ENCODE data around the gene AVEN.

AVEN gene

DNA sequence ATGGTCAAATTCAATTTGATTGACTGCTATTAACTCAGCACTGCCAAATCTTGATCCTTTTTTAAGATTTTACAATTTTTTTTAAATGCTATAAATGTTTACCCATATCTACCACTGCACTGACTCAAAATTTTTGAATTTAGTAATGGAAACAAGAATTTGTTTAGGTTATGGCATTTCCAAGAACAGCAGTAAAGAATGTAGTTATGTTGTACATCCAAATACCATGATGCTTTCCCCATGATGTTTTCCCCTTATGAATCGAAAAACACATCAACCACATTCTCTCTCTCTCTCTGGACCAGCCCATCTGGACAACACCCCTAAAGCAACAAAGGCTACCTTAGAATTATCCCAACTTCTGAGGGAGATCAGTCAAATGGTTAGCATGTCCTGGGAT lies 56.5 kb downstream of the AVEN start:
- DNase-seq: no peak

DNA sequence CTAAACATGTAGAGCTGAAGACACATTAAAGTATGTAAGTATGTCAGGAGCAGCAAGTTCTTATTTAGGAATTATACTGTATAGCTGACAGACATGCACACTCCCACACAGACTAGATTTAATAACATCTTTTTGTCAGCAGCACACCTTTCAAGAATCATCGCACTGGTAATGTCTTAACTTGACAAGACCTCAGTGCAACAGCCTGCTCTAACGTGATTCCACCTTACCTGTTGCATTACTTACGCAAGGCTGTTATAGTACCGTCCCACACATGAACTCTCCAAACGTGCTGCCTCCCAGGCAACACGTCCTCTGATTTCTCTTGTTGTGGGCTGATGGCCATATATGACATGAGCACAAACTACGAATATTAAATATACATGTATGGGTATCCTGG lies 58.8 kb downstream of the AVEN start:
- no peak for DNase-seq

DNA sequence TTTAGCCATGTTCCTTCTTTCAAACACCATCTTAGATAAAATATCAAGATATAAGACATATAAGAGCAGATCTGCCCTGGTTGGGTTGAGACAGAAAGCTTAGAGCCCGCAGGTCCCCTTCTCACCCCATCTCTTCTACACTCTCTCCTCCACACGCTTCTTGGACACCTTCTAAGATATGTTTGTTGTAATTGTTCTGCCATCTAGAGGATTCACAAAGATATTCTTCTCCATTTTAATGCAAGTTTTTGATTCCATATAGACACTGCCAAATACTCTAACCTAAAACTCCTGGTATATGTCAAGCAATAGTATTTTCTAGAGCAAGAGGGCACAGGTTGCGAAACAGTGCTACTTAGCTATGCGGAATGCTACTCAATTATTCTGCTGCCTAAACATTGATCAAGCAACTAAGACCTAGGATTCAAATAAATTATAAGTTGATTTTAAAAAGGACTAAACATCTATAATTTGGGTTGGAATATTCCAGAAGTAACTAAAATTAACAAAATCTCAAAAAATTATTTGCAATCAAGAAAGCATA lies 63.9 kb downstream of the AVEN start:
- no peak for DNase-seq

DNA sequence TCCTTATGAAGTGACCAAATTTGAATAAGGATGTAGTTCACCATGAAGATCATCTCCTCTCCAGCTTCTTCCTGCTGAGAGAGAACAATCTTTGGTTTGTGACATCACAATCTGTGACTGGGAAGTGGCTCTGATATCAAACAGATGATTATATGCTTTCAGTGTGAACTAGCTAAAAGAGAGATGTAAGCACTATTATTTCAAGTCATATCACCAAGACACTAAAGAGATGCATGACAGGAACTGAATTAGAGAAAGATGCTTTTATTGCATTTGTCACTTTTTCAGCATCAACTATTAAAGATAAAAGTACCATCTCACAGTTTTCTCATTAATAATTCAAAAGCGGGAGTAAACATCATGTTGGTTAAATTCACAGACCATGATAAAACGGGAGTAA lies 67.2 kb downstream of the AVEN start:
- no peak for DNase-seq

DNA sequence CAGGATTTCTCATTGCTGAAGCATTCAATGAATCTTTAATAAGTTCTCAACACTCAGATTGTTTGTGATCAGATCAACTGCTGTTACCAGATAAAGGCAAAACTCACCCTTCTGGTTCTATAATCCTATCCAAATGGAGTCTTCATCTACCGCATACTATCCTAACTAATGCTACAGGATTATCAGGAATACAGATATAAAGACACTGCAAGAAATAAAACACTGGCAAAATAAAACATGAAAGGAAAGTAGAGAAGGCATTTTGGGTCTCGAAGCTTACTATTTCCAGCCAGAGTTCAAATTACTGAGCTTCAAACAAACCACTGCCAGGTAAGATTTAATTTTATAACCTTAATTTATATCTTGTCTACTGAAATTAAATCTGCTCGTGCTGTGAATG lies 70.2 kb downstream of the AVEN start:
- DNase-seq: no peak

DNA sequence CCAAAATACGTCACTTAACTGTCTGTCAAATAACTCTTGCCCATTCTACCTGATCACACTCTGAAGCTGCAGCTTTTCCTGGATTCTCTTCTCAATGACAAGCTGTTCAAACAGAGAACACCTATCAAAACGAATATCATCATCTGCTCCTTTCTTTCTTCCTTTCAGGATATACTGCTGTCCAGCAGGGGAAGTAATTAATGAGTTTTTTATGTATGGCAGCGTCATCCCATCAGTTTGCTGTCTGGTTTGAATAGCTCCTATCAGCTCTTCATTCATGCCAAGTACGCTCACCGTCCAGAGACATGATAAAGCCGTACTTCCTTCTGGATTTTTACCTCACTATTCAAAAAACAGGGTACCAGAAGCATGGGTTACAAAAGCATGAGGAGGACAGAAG lies 70.8 kb downstream of the AVEN start, which contains the start of gene CHRM5:
Gene CHRM5, plus strand, starts transcription at position 274 of the 400 bp plus-strand sequence. CDS start 94,221 bp downstream, outside the sequence.
- DNase-seq: no peak

DNA sequence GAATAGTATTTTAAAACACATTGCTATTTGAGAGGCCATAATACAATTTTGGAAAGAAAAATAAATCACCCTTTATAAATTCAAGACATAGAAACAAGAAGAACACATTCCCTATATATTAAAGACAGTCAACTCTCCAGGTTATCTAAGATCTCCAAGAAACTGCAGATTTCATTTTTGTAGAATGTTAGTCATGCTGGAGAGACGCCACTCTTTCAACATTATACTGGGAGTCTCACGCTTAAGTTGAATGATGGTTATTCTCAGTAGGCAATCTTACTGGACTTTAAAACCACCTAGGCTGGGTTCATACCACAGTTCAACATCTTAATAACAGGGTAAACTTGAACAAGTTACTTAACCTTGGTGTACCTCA lies 74.4 kb downstream of the AVEN start:
- DNase-seq: no peak

DNA sequence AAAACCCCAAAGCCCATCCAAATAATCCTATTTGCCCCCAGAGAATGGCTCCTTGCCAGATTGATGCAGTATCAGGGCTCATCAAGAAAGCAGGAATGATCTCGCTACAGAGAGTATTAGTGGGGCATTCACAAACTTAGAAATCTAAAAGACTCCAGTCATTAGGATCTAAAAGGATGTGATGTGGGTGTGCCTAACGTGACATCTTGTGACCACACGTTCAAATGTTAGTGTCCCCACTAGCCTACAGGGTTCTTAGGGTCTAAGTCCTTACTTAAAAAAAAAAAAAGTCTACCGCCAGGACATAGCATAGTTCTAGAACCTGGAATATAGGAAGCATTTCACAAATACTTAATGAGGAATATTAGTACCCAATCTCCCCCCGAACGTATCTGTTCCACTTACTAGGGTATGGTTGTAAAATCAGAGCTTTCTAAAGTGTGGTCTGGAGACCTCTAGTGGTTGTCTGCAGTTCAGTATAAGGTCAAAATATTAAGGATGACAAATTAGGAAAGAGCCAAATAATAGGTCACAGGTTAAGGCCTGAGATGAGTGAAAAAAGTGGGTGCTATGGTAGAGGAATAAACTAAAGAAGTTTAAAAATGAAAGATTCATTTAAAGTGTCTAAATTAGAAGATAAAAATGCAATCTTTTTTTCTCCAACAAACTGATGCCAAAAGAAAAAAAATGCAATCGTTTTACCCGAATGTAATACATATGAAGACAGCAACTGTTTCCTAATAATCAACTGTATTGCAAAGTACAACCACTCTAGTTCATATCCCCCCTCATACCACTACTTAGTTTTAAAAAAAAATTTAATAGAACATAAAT lies 75.0 kb downstream of the AVEN start:
- DNase-seq: no peak

DNA sequence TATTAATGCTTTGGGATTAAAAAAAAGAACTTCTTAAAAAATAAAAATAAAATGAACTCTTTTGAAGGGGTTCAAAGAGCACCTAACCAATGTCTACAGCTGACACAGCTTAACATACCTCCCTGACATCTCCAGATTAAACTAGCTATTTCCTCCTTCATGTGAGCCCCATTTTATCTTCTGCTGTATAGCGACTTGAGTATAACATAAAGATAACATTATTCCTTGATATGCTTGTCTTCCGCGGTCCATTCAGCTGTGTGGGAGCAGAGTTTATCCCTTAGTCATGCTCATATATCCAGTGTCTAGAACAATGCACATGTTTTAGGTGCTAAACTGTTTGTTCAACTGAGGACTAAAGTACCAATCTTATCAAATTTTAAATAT lies 78.5 kb downstream of the AVEN start:
- DNase-seq: no peak

DNA sequence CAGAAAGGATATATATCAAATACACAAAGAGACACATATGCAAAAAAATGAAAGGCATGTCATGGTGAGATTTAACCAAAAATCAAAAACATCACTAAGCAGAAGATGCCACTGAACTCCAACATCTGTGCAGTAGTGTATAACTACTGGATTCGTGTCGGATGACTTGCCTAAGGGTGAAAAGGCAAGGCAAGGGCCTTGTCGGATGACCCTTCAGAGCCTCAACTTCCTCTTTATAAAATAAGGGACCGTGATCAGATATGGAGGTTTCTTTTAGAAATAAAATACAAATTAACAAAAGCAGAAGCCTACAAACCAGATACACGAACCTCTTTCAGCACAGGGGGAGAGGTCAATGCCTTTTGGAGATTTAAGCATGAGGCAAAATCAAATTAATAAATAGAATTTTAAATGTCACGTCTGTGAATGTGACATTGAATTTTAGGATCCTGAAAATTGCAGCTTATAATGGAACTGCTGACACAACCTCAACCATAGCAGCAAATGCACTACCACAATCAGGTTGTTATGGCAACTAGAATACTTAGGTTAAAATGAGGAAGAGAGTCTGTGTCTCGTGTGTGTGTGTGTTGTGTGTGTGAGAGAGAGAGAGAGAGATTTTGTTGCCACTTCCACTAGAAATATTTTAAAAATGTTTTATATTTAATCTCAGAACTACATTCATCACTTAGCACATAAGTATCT lies 79.0 kb downstream of the AVEN start:
- DNase-seq: no peak

DNA sequence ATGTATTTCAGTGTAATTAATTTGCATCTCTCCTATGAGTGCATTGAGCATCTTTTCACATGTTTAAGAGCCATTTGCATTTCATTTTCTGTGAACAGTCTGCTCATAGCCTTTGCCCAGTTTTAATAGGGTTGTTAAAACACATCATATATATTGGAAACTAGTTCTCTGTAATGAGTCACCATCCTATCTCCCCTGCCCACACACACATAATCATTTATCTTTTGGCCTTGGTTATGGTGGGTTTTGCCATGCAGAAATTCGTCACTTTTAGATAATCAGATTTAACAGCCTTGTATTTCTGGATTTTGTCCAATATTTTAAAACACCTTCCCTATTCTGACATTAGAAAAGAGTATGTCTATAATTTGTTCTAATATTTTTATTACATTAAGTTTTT lies 82.6 kb downstream of the AVEN start:
- DNase-seq: no peak

DNA sequence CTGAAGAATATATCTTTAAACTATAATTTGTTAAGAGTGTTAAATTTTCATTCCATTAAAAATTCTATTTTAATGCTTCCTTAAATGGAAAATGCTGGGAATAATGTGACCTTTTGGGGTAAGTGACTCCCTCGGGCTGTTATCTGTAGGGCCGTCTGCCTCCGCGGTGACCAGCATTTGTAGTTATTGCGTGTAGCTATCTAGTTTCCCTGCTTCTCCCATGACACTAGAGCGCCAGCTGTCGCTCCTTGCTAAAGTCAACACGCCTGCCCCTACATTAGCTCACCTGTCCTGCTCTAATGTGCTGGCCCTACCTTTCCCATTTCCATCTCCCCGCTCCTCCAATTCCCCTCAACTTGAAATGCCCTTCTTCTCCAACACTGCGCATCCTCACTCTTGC lies 83.1 kb downstream of the AVEN start:
- DNase-seq: no peak

DNA sequence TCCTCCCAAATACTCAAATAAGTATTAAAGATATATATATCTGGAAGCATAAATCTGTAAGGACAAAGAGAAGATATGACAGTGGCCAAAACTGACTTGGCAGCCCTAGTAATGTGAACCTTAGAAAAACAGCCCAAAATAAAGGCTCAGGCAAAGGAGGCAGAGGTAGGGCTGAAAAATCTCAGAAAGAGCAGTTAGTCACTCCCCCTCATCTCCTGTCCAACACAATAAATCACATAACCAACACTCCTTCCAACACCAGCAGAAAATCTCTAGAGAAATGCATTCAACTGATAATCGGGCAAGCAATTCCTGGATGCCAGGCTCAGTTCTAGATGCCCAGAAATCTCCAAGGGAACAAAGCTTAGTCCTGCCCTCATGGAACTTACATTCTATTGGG lies 92.9 kb downstream of the AVEN start:
- DNase-seq: no peak

DNA sequence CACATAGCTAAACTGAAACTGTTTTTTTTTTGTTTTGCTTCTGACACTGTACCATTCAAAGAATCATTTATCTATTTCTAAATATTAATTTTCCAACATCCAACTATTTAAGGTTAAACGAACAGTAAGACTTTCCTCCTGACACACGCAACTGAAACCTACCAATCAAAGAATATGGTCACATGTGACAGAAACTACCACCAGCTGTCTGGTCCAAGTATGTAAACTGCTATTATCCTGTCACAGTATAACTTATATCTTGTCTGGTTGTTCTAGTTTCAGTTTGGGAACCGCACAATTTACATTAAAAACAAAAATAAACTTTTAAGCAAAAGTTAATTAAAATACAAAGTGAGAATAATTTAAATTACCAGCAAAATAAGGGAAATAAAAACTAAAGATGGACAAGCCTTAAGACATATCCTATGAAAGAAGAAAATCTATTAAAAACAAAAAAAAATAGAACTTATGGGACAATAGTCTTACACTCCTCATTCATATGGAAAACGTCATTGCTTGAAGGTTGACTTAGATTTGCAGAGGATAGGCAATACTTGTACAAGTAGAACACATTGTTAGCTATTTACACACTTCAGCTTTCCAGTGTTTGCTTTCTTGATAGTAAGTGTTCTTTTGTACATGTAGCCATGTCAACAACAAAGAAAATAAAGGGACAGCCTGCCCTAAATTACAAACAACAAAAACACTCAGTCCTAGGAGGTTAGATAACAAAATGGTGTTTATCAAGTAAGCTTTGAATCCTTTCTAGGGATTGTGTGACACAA lies 97.5 kb downstream of the AVEN start:
- DNase-seq: no peak

DNA sequence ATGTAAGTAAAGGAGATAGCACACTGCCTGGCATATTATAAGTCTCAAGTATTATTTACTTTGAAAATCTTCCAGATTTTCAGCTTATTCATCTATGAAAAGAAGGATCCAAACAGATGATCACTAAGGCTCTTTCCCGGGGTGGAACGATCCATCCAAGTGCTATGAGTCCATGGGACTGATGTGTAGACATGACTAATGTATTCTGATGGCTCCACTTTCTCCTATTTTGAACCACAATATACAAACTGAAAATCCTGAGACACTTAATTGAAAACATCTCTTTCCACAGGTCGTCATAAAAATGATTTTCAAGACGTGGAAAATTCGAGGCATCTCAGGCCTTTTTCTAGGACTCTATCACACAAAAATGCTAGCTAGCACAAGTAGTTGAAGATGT lies 104.1 kb downstream of the AVEN start:
- no peak for DNase-seq

DNA sequence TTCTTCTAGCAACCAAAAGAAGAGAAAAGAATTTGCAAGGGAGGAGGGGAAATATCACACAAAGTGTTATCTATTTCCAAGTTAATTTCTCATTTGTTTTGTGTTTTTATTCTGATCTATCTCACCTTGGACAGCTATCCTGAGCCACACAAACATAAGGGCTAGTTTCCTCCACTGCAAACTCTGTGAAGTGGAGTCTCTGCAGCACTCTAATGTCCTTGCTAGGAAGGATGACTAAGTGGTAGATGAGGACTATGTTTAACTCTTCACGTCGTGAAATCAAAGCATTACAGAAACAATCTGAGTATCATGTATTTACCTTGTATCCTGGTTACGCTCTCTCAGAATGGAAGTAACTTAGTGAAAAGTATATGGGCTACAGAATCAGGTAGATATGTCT lies 104.6 kb downstream of the AVEN start:
- no peak for DNase-seq

DNA sequence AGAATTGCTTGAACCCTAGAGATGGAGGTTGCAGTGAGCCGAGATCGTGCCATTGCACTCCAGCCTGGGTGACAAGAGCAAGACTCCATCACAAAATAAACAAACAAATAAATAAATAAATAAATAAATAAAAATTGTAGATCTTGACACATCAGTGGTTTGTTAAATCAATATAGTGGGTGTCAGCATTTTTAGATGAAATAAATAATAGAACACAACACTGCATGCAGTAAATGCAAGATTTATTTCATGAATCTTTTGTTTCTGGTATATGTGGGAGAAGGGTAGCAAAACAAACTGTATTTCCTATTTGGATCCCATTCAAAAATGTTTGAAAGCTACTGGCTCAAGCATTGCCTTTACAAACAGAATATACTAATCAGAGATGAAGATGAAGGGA lies 106.3 kb downstream of the AVEN start:
- DNase-seq: no peak

DNA sequence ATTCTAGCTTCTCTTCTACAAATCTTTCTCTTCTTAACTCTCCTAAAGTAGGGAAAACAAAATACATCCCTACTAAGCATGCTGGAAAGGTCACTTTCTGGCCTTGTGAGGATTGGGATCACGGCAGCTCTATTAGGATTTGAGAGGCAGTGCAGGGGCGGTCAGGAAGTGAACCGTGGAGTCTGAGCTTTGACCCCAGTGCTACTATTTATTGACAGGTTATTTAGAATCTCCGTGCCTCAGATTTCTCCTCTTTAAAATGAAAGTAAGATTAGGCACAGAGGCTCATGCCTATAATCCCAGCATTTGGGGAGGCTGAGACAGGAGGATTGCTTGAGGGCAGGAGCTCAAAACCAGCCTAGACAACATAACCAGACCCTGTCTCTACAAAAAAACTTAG lies 112.7 kb downstream of the AVEN start:
- DNase-seq: no peak

DNA sequence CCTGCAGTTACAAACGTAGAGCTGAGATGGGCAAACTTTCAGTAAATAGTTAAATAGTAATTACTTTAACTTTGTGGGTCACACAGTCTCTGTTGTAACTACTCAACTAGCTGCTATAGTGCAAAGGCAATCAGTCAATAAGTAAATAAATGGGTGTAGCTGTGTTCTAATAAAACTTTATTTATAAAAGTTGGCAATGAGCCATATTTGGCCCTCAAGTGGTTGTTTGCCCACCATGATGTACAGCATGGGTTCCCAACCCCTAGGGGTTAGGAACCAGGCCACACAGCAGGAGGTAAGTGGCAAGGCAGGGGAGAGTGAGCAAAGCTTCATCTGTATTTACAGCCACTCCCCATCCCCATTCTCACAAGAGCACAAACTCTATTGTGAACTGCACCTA lies 115.6 kb downstream of the AVEN start:
- DNase-seq: no peak

DNA sequence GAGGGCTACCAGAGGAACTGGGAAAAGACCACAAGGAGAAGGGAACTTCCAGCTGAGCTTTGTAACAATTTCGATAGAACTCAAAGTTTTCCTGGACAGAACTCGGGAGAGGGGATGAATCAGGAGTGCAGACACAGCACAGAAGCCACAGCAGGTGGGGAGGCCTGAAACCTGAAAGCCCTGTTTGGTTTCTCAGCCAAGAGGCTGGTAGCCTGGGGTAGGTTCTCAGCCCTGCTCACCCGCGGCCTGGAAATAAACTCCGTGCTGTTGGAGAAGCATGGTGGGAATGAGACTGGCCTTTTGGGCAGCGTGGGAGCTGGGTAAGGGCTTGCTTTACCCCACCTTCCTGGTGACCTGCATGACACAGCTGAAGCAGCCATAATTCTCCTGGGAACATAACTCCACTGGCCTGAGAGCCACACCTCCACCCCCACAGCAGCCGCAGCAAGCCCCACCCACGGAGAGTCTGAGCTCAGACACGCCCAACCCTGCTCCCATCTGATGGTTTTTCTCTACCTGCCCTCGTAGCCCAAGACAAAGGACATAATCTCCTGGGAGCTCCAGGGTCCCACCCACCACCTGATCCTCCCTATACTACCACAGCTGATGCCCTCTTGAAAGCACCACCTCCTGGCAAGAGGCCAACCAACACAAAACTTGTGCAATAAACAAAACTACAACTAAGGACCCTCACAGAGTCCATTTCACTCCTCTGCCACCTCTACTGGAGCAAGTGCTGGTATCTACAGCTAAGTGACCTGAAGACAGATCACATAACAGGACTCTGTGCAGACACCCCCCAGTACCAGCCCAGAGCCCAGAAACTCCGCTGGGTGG lies 123.2 kb downstream of the AVEN start:
- DNase-seq: no peak

DNA sequence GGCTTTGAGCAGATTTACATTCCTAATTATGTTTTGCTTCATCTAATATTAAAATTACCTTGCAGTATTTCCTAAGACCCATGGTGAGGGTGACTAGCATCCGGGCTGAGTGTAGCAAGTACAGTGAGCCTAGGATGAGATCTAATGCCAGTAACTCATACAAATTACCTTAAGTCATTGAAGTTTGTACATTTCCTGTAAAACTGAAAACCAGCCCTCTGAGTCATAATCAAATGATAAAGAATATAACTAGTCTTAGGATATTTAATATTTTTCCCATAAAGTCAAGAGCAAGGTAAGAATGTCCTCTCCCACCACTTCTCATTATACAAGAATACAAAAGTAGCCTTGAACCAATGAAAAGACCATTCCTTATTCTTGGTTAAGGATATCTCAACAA lies 125.5 kb downstream of the AVEN start:
- DNase-seq: no peak

DNA sequence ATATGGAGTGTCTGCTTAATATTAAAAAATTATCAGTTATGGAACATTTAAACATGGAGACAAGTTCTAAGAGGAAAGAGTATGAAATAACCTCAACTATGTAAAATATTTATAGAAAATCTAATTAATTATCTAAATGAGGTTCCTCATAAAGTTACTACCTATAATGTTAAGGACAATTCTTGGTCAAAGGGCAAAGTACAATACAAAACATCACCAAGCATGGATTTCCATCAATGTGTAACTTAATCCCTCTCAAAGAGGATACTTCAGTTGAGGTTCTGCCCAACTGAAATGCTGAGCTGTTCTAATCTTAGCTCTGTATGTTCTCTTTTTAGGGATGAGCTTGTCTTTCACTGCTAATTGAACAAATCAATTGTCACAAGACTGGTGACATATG lies 126.7 kb downstream of the AVEN start:
- DNase-seq: no peak

DNA sequence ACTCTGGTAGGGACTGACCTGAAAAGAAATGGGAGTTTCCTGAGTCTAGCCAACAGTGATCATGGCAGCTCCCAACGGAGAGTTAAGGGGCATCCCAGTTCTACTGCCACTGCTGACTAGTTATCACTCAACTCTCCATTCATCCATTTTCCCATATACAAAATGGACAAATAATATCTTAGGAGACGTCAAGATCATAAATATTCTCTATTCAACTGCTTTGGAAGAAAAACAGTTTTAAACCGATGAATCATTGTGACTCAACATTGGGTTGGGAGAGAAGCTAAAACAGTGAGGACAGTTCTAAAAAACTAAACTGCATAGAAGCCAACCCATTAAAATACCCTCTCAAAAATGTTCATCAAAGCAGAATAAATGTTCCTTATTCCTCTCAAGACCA lies 128.3 kb downstream of the AVEN start:
- DNase-seq: no peak

Measured in activated CD4-positive, alpha-beta T cell treated with anti-CD3 and anti-CD28 coated beads, Interleukin-2, amount 50 U/mL, for 4 hours (primary cell).